Peyer's patch (tissue), 4 donors: Measurements from ENCODE around the gene EXD3. TPM values are rescaled to one million over a fixed set of nuclear protein-coding genes. Genes with fewer than 3 reads are reported as not detected.
A peak's percentile ranks its signal among the peaks of the same experiment; 100 is the strongest.
"Not testable (repeated sequence)": the region's sequence is repeated elsewhere in the genome, so short reads cannot be mapped to it uniquely, and the experiment has no call there.

Experiments
- DNase-seq, 3 donors: peaks; one replicate each; pipeline ENCODE4 v3.0.0-alpha.2; 2017 to 2019
- H3K27ac ChIP-seq, 4 donors: fragments of 200-600 bp; sonication (generic); one replicate each; pipeline ENCODE4 v1.5.1; 2016 to 2019
- H3K27me3 ChIP-seq, 2 donors: fragments of 200-600 bp; sonication (generic); one replicate each; pipeline ENCODE4 v1.5.1; 2019
- H3K36me3 ChIP-seq, 3 donors: fragments of 200-600 bp; sonication (generic); one replicate each; pipeline ENCODE4 v1.5.1; 2016 to 2019
- H3K4me1 ChIP-seq, 4 donors: fragments of 200-600 bp; sonication (generic); one replicate each; pipeline ENCODE4 v1.5.1; 2016 to 2019
- H3K4me3 ChIP-seq, 4 donors: fragments of 200-600 bp; sonication (generic); 1 replicate in 3 of 4; 2 replicates in 1 of 4; pipeline ENCODE4 v1.5.1; 2016 to 2019; ENCODE audit warnings: mild to moderate bottlenecking in 1 of 4
- H3K9me3 ChIP-seq, 4 donors: fragments of 200-600 bp; sonication (generic); one replicate each; pipeline ENCODE4 v1.5.1; 2016 to 2019; ENCODE audit warnings: mild to moderate bottlenecking in 1 of 4
- CTCF ChIP-seq, 6 experiments: fragments of 450-650 bp in 4 of 6; fragments of 200-600 bp in 2 of 6; sonication (generic) in 1 of 6; IDR thresholded peaks; one replicate each; pipeline ENCODE4 v1.5.1; 2017 to 2019; ENCODE audit warnings: antibody characterized with exemption in 6 of 6, mild to moderate bottlenecking in 3 of 6, moderate library complexity in 1 of 6
- POLR2A ChIP-seq, 2 donors: fragments of 450-650 bp; IDR thresholded peaks; one replicate each; pipeline ENCODE4 v1.5.1; 2017; ENCODE audit warnings: antibody characterized with exemption in 2 of 2, mild to moderate bottlenecking in 2 of 2, moderate library complexity in 2 of 2
- total RNA-seq, 4 donors: library from RNA; depleted of rRNA; stranded (reverse); fragments of >200 nt; gene quantifications; one replicate each; pipeline ENCODE4 v1.1.0, GENCODE V29; 2016

Gene EXD3
- total RNA-seq, 4 donors from 2014 or later = 38.7 to 82.4 (median 61.6) TPM

- Histone ChIP-seq H3K9me3 (no peaks in the 10 kb centered on the region), H3K27ac (peak overlapping the region in 2 of 4 donors; percentile 12 to 35), H3K4me1 (peaks cover 0 to 23% (median 7%) of the 10 kb centered on the region in 4 donors), H3K36me3 (no peaks in the 10 kb centered on the region), H3K4me3 (no peak overlapping the region), H3K27me3 (no peaks in the 10 kb centered on the region)
- no peak for DNase-seq
- no peak for TF ChIP-seq POLR2A (IDR thresholded peaks at IDR 0.05)
- no peak for TF ChIP-seq CTCF (IDR thresholded peaks at IDR 0.05)
These were observed 10.5 kb downstream of the EXD3 start for GRCh38 chr9:137412431-137412830.

GRCh38 chr9:137411645-137412380 lies 11.1 kb downstream of the EXD3 start:
- H3K9me3 ChIP-seq = no peaks in the 10 kb centered on the region
- H3K4me1 ChIP-seq = peaks cover 0 to 29% (median 9%) of the 10 kb centered on the region in 4 donors
- H3K27ac ChIP-seq = peak overlapping the region in 3 of 4 donors; percentile 52 to 70 (median 58)
- H3K4me3 ChIP-seq = peak overlapping the region in 1 of 4 donors; percentile 7
- no peaks in the 10 kb centered on the region for H3K36me3 ChIP-seq
- DNase-seq = peak in 2 of 3 donors; percentile 52 to 75
- no peak for TF ChIP-seq POLR2A (IDR thresholded peaks at IDR 0.05)
- TF ChIP-seq CTCF (IDR thresholded peaks at IDR 0.05) = no peak
- H3K27me3 ChIP-seq = no peaks in the 10 kb centered on the region

GRCh38 chr9:137411260-137411644 lies 11.7 kb downstream of the EXD3 start:
- TF ChIP-seq CTCF (IDR thresholded peaks at IDR 0.05) (no peak), POLR2A (IDR thresholded peaks at IDR 0.05) (no peak)
- Histone ChIP-seq H3K36me3 (no peaks in the 10 kb centered on the region), H3K9me3 (no peaks in the 10 kb centered on the region), H3K4me3 (no peak overlapping the region), H3K4me1 (peaks cover 0 to 34% (median 9%) of the 10 kb centered on the region in 4 donors), H3K27ac (peak overlapping the region in 3 of 4 donors; percentile 38 to 70 (median 52)), H3K27me3 (no peaks in the 10 kb centered on the region)
- no peak for DNase-seq

- no peak for TF ChIP-seq POLR2A (IDR thresholded peaks at IDR 0.05)
- TF ChIP-seq CTCF (IDR thresholded peaks at IDR 0.05) = no peak
- DNase-seq = no peak
- H3K9me3 ChIP-seq = no peaks in the 10 kb centered on the region
- peaks cover 0 to 35% (median 9%) of the 10 kb centered on the region in 4 donors for H3K4me1 ChIP-seq
- no peaks in the 10 kb centered on the region for H3K36me3 ChIP-seq
- H3K4me3 ChIP-seq = no peak overlapping the region
- H3K27me3 ChIP-seq = no peaks in the 10 kb centered on the region
- peak overlapping the region in 3 of 4 donors; percentile 31 to 70 (median 52) for H3K27ac ChIP-seq
These were observed 12.1 kb downstream of the EXD3 start for GRCh38 chr9:137410891-137411249.

GRCh38 chr9:137410236-137410890 lies 12.6 kb downstream of the EXD3 start:
- DNase-seq, H3K4me3 ChIP-seq, H3K36me3 ChIP-seq, H3K9me3 ChIP-seq, H3K27me3 ChIP-seq: not testable (repeated sequence)
- Histone ChIP-seq H3K4me1 (peaks cover 0 to 35% (median 9%) of the 10 kb centered on the region in 4 donors), H3K27ac (peak overlapping the region in 2 of 4 donors; percentile 31 to 70)

- peaks cover 0 to 35% (median 9%) of the 10 kb centered on the region in 4 donors for H3K4me1 ChIP-seq
- no peaks in the 10 kb centered on the region for H3K9me3 ChIP-seq
- no peak for DNase-seq
- TF ChIP-seq POLR2A (IDR thresholded peaks at IDR 0.05) = no peak
- no peak for TF ChIP-seq CTCF (IDR thresholded peaks at IDR 0.05)
- no peak overlapping the region for H3K27ac ChIP-seq
- H3K36me3 ChIP-seq = no peaks in the 10 kb centered on the region
- H3K27me3 ChIP-seq = no peaks in the 10 kb centered on the region
- H3K4me3 ChIP-seq = no peak overlapping the region
These were observed 13.4 kb downstream of the EXD3 start for GRCh38 chr9:137409515-137409914.
